Left lung (tissue), 10 donors: Measurements from ENCODE around the gene PSME1. TPM values are rescaled to one million over a fixed set of nuclear protein-coding genes. Genes with fewer than 3 reads are reported as not detected.

Source experiments
- ATAC-seq: fragments of 200-7000 bp; cut with Tn5 transposase; one replicate; pipeline ENCODE4 v1.9.1; 2020; ENCODE audit warnings: moderate library complexity
- DNase-seq, 4 donors: peaks; one replicate each; pipeline ENCODE4 v3.0.0-alpha.2; 2013 to 2020
- H3K27ac ChIP-seq, 2 donors: fragments of 200-600 bp; sonication (generic) in 1 of 2; one replicate each; pipeline versions ENCODE4 v1.5.0 to v1.8.0; 2020 to 2021
- H3K27me3 ChIP-seq, 2 donors: fragments of 200-600 bp; sonication (generic) in 1 of 2; one replicate each; pipeline versions ENCODE4 v1.5.0 to v1.8.0; 2020 to 2021
- H3K36me3 ChIP-seq, 2 donors: fragments of 200-600 bp; sonication (generic) in 1 of 2; one replicate each; pipeline versions ENCODE4 v1.5.0 to v1.8.0; 2020 to 2021
- H3K4me1 ChIP-seq, 2 donors: fragments of 200-600 bp; one replicate each; pipeline ENCODE4 v1.8.0; 2021
- H3K4me3 ChIP-seq, 2 donors: fragments of 200-600 bp; sonication (generic) in 1 of 2; one replicate each; pipeline versions ENCODE4 v1.5.0 to v1.8.0; 2020 to 2021; ENCODE audit warnings: mild to moderate bottlenecking in 1 of 2
- H3K9me3 ChIP-seq, 2 donors: fragments of 200-600 bp; sonication (generic) in 1 of 2; one replicate each; pipeline versions ENCODE4 v1.5.0 to v1.8.0; 2020 to 2021
- CTCF ChIP-seq, 2 donors: fragments of 200-600 bp; sonication (generic) in 1 of 2; IDR thresholded peaks; one replicate each; pipeline versions ENCODE4 v1.5.0 to v1.8.0; 2021; ENCODE audit warnings: antibody characterized with exemption in 2 of 2
- intact Hi-C, 2 donors: fragments of 100-400 bp; cut with DNase I; formaldehyde crosslinking; loops; one replicate each; pipeline versions ENCODE4 v1.11.2 to v1.14.2; 2022
- polyA plus RNA-seq, 6 donors: library from polyadenylated mRNA; unstranded; fragments of 120-200 nt; gene quantifications; one replicate each; pipeline ENCODE4 v1.2.1, GENCODE V29; 2013; ENCODE audit not compliant: insufficient read length in 6 of 6
- total RNA-seq, 2 donors: library from RNA; stranded (reverse); fragmentation: NEBNext Ultra II Directional; extraction: Animal tissue kit (Norgen Biotek cat#: 25700); gene quantifications; one replicate each; pipeline ENCODE4 v1.2.1, GENCODE V29; 2021
- donor health status: DM: no; HTN: yes; CAD: no.
- donor health status: DM: no; HTN: no; CAD: no.

Gene PSME1
- total and polyA plus RNA-seq, 8 donors, result 189 to 236 (median 212) TPM

GRCh38 chr14:24172261-24172860 lies 36.4 kb downstream of the PSME1 start:
- TF ChIP-seq CTCF (IDR thresholded peaks at IDR 0.05), result no peak
- ATAC-seq (peak; percentile 14), DNase-seq (peak in 1 of 4 donors; percentile 78)
- Histone ChIP-seq H3K27ac (no peak overlapping the region), H3K4me1 (peaks cover 0 to 23% of the 10 kb centered on the region in 2 donors), H3K4me3 (peak overlapping the region; percentile 16 to 34), H3K36me3 (peaks cover 0 to 87% of the 10 kb centered on the region in 2 donors), H3K27me3 (no peaks in the 10 kb centered on the region), H3K9me3 (no peaks in the 10 kb centered on the region)
- intact Hi-C loops, result no loop called here

GRCh38 chr14:24172871-24173281 lies 36.9 kb downstream of the PSME1 start:
- no peaks in the 10 kb centered on the region for H3K9me3 ChIP-seq
- peak overlapping the region; percentile 16 to 34 for H3K4me3 ChIP-seq
- TF ChIP-seq CTCF (IDR thresholded peaks at IDR 0.05), result no peak
- peak in 1 of 4 donors; percentile 73 for DNase-seq
- intact Hi-C loops, result no loop called here
- peaks cover 0 to 87% of the 10 kb centered on the region in 2 donors for H3K36me3 ChIP-seq
- no peak for ATAC-seq
- no peak overlapping the region for H3K27ac ChIP-seq
- H3K4me1 ChIP-seq, result peaks cover 0 to 20% of the 10 kb centered on the region in 2 donors
- no peaks in the 10 kb centered on the region for H3K27me3 ChIP-seq

GRCh38 chr14:24176599-24176998 lies 40.6 kb downstream of the PSME1 start:
- no peak for ATAC-seq
- Histone ChIP-seq H3K36me3 (peaks cover 0 to 96% of the 10 kb centered on the region in 2 donors), H3K27ac (no peak overlapping the region), H3K9me3 (no peaks in the 10 kb centered on the region), H3K27me3 (no peaks in the 10 kb centered on the region), H3K4me3 (no peak overlapping the region), H3K4me1 (peaks cover 0 to 6% of the 10 kb centered on the region in 2 donors)
- intact Hi-C loops, result no loop called here
- no peak for DNase-seq
- no peak for TF ChIP-seq CTCF (IDR thresholded peaks at IDR 0.05)

GRCh38 chr14:24177041-24177825 lies 41.2 kb downstream of the PSME1 start:
- H3K4me3 ChIP-seq, result no peak overlapping the region
- no peaks in the 10 kb centered on the region for H3K27me3 ChIP-seq
- no peak overlapping the region for H3K27ac ChIP-seq
- no peaks in the 10 kb centered on the region for H3K9me3 ChIP-seq
- peaks cover 0 to 100% of the 10 kb centered on the region in 2 donors for H3K36me3 ChIP-seq
- no peak for ATAC-seq
- no peaks in the 10 kb centered on the region for H3K4me1 ChIP-seq
- intact Hi-C loops, result no loop called here
- DNase-seq, result no peak
- no peak for TF ChIP-seq CTCF (IDR thresholded peaks at IDR 0.05)

GRCh38 chr14:24177891-24178290 lies 41.9 kb downstream of the PSME1 start:
- TF ChIP-seq CTCF (IDR thresholded peaks at IDR 0.05), result no peak
- no peak for ATAC-seq

More at GRCh38 chr14:24177891-24178290, 41.9 kb downstream of the PSME1 start:
- Histone ChIP-seq H3K27ac (no peak overlapping the region), H3K4me1 (no peaks in the 10 kb centered on the region), H3K9me3 (no peaks in the 10 kb centered on the region), H3K36me3 (peaks cover 0 to 100% of the 10 kb centered on the region in 2 donors), H3K4me3 (no peak overlapping the region), H3K27me3 (no peaks in the 10 kb centered on the region)
- DNase-seq, result no peak
- intact Hi-C loops, result no loop called here
